NAMALWA (cell line): ENCODE results near the gene PLXNB3.

Experiments used
- DNase-seq: peaks from one replicate; pipeline ENCODE4 v3.0.0-alpha.2; 2015; ENCODE audit warnings: low spot score

Gene PLXNB3

DNA sequence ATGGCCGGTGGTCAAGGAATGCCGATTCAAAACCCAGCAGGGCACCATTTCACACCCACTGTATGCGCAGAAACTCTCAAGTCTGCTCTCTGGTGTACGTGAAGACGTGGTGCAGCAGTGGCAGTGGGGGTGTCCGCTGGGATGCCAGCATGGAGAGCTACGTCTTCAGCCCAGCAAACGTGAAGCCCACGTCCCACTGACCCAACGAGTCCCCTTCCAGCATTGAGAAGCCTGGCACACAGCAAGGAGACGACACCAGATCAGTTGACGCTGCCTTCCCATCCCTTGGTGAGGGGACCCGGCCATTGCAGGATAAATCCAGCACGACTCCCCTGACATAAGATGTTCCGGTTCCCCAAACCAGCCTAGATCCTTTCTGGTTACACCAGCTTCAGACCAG is 2.2 kb upstream of the PLXNB3 start:
- no peak for DNase-seq

GRCh38 chrX:153762626-153763173 is 1.3 kb upstream of the PLXNB3 start:
- DNase-seq, result no peak

DNA sequence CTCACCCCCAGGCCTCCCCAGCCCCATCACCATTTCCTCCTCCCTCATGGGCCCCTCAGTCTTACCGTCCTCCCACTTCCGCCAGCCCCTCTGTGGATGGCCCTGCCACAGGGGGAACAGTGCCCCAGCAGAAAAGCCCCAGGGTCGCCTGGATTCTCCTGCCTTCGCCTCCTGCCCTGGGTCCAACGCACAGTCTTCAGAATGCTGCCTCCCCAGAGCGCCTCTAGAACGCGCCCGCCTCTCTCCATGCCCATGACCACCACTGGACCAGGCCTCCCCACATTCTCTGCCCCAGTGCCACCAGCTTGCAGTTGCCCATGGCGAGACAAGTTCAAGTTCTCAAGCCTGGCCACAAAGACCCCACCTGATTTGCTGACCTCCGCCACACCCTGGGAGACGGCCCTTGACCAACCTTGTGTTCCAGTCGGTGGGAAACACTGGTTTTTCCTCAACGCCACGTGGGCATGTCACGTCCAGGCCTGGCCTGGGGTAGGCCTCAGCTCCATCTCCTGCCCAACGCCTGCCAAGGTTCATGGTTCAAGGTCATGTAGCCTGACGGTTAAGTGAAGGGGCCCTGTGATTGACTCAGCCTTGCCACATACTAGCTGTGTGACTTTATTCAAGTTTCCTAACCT is 634 bp upstream of the PLXNB3 start:
- DNase-seq, result no peak

GRCh38 chrX:153764786-153765137 is 713 bp downstream of the PLXNB3 start:
- DNase-seq, result no peak

GRCh38 chrX:153765138-153766079 is 1.4 kb downstream of the PLXNB3 start:
- DNase-seq, result no peak

DNA sequence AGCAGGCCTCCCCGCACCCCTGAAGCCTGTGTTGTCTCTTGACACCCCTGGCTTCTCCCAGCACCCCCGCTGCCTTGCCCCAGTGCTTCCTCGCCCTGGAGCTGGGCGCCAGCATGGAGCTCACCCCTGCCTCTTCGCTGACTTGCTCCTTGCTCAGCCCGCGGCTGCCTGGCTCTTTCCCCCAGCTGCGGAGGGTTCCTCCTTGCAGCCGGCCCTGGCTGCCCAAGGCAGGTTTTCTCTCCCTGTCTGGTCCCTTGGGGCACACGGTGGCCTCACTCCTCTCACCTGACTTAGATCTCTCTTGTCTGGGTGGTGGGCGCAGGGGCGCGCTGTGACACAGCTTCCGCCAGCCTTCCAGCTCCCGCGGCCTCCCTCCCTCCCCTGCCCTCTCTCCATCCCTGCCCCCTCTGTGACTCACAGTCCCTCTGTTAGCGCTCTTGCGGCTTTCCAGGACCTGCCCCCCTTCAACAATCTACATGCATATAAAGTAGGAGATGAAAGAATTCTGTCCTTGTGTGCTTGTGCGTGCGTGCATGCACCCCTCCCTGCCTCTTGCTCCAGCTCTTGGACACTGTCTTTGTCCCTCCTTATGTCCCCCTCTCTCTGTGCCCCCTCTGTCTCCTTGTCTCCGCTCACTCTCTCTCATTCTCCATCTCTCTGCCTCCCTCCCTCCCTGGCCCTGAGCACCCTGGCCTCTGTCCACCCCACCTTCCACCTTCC is 2.2 kb downstream of the PLXNB3 start:
- DNase-seq, result peak; percentile 29

- no peak for DNase-seq
Observed at GRCh38 chrX:153766871-153767673, 3.0 kb downstream of the PLXNB3 start.

DNA sequence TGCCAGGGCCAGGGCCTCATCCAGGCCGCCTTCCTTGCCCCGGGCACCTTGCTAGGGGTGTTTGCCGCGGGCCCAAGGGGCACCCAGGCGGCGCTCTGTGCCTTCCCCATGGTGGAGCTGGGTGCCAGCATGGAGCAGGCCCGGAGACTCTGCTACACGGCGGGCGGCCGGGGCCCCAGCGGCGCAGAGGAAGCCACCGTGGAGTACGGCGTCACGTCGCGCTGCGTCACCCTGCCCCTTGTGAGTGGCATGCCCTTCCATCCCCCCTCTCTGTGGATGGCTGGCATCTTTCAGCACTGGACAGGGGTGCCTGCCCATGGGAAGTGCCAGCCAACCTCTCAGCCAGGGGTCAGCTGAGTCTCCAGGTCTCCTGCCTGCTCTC is 3.6 kb downstream of the PLXNB3 start:
- DNase-seq, result no peak

DNA sequence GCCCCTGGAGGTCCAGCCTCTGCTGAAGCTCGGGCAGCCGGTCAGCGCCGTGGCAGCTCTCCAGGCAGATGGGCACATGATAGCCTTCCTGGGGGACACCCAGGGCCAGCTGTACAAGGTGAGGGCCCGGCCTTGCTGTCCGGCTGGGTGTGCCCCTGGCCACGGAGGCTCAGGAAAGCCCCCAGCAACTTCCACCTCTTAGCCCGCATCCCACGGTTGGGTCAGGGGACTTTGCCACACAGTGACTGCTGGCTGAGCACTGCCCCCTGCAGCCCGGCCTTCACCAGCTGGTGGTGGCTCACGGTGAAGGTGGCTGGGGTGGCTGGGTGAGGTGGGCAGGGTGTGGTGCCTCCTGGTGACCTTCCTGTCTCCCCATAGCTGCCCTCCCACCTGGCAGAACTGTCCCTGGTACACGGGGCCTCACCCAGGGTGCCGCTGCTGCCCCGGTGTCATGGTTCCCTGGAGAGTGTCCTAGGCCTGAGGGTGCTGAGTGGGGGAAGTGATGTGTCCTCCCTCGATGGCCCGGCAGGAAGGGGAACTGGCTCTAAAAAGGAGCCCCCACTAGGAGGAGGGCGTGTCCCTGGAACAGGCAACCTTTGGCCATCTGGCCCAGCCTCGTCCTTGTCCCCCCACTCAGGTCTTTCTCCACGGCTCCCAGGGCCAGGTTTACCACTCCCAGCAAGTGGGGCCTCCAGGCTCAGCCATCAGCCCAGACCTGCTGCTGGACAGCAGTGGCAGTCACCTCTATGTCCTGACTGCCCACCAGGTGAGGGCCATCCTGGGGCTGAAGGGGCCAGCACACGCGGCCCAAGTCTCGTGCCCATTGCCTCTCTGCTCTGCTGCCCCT is 4.5 kb downstream of the PLXNB3 start:
- DNase-seq, result no peak

- DNase-seq, result no peak
Observed at GRCh38 chrX:153769158-153769864, 5.3 kb downstream of the PLXNB3 start.

DNA sequence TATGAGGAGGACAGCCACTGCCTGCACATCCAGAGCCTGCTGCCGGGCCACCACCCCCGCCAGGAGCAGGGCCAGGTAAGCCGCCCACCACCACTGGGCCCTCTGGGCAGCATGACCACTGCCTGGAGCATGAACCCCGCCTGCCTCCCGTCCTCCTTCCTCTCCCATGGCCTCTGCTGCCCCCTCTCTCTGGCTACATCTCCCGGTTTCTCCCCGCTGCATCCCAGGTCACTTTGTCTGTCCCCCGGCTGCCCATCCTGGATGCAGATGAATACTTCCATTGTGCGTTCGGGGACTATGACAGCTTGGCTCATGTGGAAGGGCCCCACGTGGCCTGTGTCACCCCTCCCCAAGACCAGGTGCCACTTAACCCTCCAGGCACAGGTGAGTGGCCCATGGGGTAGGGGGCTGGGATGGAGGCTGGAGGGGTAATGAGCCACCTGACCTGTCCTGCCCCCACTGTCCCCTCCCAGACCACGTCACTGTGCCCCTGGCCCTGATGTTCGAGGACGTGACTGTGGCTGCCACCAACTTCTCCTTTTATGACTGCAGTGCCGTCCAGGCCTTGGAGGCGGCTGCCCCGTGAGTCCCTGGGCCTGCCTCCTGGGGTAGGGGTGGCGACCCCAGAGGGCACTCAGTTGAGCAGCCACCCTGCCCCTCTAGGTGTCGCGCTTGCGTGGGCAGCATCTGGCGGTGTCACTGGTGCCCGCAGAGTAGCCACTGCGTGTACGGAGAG is 6.0 kb downstream of the PLXNB3 start:
- DNase-seq, result no peak

- no peak for DNase-seq
Observed at GRCh38 chrX:153770601-153771414, 6.8 kb downstream of the PLXNB3 start.

GRCh38 chrX:153771415-153772315 is 7.6 kb downstream of the PLXNB3 start:
- DNase-seq, result no peak

GRCh38 chrX:153772316-153773217 is 8.5 kb downstream of the PLXNB3 start:
- DNase-seq, result no peak

GRCh38 chrX:153773218-153773611 is 9.2 kb downstream of the PLXNB3 start:
- DNase-seq, result no peak
